Kidney epithelial cell (primary cell): ENCODE data around the gene PROM1. TPM values are rescaled to one million over a fixed set of nuclear protein-coding genes. Genes with fewer than 3 reads are reported as not detected.

Source experiments
- DNase-seq: peaks from one replicate; pipeline ENCODE4 v3.0.0-alpha.2; 2010; ENCODE audit warnings: low read depth
- H3K27me3 ChIP-seq: 2 replicates; pipeline ENCODE4 v1.6.0; 2011; ENCODE audit warnings: low read length; ENCODE audit not compliant: control insufficient read depth, insufficient read depth
- H3K36me3 ChIP-seq: 2 replicates; pipeline ENCODE4 v1.5.1; 2011; ENCODE audit warnings: low read length; ENCODE audit not compliant: control insufficient read depth, insufficient read depth
- H3K4me3 ChIP-seq: 2 replicates; pipeline ENCODE4 v1.5.1; 2011; ENCODE audit warnings: low read depth, mild to moderate bottlenecking, control low read depth, low read length
- total RNA-seq: library from RNA; depleted of rRNA; stranded (reverse); fragments of >200 nt; gene quantifications from 2 replicates; pipeline ENCODE4 v1.2.3, GENCODE V29; 2015
- TF ChIP-seq, protein P1 (sequence below): IDR thresholded peaks from 2 replicates; pipeline ENCODE4 v1.5.1; 2011; ENCODE audit warnings: mild to moderate bottlenecking, moderate library complexity, low read length, control low read depth, inconsistent platforms; ENCODE audit not compliant: insufficient read depth, poor library complexity, severe bottlenecking

The PROM1 gene
- total RNA-seq, 1 donor from 2014 or later = 69.0 TPM

DNA sequence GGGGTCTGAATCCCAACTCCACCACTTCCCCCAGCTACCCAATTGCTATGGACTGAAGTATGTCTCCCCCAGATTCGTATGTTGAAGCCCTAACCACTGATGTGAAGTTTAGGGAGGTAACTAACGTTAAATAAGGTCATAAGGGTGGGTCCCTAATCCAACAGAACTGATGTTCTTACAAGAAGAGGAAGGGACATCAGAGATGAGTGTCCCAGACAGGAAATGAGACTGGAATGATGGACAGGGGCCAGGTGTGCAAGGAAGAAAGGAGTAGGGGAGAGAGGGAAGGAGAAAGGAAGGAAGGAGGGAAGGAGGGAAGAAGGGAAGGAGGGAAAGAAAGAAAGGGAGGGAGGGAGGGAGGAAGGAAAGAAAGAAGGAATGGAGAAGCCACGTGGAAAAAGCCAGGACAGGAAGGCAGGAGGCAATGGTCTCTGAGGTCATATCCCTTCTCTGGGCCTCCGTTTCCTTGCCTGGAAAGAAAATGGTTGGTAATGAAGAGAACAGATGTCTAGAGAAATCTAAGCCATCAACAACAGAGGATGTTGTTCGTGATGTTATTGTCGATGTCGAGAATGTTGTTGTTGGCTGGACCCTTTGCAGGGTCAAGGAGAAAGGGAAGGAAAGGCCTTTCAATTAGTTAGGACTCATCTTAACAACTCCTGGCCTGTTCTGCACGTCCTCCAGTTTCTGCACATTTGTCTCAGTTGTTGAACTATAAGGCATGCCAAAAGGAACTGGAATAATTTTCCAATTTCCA lies 61.8 kb downstream of the PROM1 start:
- H3K4me3 ChIP-seq = no peak overlapping the region
- no peak for DNase-seq
- H3K36me3 ChIP-seq = peaks cover 1% of the 10 kb centered on the region

DNA sequence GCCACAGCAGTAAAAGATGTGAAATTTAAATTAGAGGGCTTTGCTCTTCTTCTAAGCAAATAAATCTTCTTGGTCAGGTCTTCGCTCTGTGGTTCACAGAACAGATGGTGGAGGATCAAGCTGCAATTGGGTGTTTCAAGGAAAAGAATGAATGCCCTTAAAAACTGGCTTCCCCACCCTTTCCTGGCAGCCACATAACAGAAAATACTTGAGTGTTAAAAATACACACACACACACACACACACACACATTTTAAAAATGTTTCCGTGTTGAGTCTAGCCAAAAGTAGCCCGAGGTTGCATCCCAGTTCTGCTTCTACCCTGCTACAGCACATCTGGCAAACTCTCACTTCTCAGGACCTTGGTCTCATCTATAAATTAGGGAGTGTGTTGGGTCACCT lies 64.2 kb downstream of the PROM1 start:
- Histone ChIP-seq H3K4me3 (no peak overlapping the region), H3K27me3 (no peaks in the 10 kb centered on the region), H3K36me3 (peaks cover 1% of the 10 kb centered on the region)
- TF ChIP-seq, protein P1, sequence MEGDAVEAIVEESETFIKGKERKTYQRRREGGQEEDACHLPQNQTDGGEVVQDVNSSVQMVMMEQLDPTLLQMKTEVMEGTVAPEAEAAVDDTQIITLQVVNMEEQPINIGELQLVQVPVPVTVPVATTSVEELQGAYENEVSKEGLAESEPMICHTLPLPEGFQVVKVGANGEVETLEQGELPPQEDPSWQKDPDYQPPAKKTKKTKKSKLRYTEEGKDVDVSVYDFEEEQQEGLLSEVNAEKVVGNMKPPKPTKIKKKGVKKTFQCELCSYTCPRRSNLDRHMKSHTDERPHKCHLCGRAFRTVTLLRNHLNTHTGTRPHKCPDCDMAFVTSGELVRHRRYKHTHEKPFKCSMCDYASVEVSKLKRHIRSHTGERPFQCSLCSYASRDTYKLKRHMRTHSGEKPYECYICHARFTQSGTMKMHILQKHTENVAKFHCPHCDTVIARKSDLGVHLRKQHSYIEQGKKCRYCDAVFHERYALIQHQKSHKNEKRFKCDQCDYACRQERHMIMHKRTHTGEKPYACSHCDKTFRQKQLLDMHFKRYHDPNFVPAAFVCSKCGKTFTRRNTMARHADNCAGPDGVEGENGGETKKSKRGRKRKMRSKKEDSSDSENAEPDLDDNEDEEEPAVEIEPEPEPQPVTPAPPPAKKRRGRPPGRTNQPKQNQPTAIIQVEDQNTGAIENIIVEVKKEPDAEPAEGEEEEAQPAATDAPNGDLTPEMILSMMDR = no peak
- no peak for DNase-seq

More for the DNA sequence above, 61.8 kb downstream of the PROM1 start:
- TF ChIP-seq, protein P1 = no peak
- no peaks in the 10 kb centered on the region for H3K27me3 ChIP-seq

DNA sequence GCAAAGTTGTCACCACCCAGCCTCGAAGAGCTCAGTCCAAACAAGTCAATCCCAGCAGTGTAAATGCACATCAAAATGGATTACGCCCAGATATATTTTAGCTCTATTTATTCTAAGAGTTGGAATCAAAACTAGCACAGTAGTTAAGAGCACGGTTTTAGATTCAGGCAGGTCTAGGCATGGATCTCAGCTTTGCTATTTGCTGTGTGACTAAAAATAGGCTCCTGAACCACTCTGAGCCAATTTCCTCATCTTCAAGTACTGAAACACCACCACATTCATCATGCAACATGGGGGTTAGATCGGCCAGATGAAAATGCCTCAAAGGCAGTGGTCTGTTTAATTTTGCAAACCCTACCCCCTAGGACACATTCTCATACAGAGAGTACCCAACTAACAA lies 65.0 kb downstream of the PROM1 start:
- Histone ChIP-seq H3K36me3 (peaks cover 1% of the 10 kb centered on the region), H3K4me3 (no peak overlapping the region), H3K27me3 (no peaks in the 10 kb centered on the region)
- DNase-seq = no peak
- TF ChIP-seq, protein P1 = no peak

DNA sequence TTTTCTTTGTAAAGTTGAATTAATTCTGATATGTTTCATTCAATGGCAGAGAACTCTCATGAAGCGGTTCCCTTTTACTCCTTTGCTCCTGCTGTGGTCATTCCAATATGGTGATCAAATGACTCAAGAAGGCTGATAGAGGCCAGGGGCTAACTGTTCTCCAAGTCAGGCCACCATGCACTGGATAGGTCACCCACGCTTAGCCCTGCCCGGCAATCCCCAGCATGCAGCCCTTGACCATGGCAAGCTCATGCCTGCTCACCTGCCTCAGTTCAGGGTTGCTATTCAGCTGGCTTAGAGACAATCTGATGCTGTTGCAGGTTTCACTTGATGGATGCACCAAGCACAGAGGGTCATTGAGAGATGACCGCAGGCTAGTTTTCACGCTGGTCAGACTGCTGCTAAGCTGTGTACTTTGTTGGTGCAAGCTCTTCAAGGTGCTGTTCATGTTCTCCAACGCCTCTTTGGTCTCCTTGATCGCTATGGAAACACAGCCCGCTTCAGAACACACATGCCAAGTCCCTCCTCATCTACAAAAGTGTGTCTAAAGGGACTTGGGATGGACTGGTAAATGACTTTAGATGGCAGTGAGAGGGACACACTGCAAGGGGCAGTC lies 65.7 kb downstream of the PROM1 start:
- TF ChIP-seq, protein P1 = no peak
- Histone ChIP-seq H3K4me3 (no peak overlapping the region), H3K36me3 (no peaks in the 10 kb centered on the region), H3K27me3 (no peaks in the 10 kb centered on the region)
- DNase-seq = no peak

DNA sequence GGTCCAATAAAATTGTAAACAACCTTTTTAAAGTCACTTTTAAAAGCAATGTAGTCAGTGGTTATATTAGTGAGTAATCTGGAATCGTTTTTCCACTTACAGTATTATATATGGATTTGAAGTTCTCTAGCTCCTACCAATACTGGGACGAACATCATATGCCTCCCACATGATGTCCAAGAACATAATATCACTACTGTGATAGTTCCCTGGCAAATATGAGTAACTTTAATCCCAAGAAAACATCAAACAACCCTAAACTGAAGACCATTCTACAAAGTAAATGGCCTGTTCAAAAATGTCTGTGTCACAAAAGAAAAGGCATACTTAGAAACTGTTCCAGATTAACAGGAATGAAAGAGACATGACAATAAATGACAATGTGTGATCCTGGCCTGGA lies 67.3 kb downstream of the PROM1 start:
- TF ChIP-seq, protein P1 = no peak
- no peak for DNase-seq
- Histone ChIP-seq H3K4me3 (no peak overlapping the region), H3K27me3 (no peaks in the 10 kb centered on the region), H3K36me3 (no peaks in the 10 kb centered on the region)

DNA sequence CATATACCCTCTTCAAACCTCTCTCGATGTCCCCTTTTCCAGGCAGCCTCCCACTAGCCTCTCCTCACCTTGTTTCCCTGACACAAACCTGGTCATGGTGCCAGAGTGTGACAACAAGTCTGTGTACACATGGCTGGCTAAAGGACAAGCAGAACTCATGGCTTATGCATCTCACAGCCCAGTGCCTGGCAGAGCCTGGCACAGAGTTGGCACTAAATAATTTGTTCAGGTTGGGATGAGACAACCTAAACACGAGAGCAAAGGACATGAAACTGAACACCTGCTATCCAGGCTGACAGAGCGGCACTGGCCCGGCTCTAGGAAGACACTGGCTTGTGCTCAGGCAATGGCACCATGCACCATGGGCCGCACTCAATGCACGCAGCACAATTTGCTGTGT lies 72.7 kb downstream of the PROM1 start:
- no peak overlapping the region for H3K4me3 ChIP-seq
- H3K27me3 ChIP-seq = no peaks in the 10 kb centered on the region
- H3K36me3 ChIP-seq = no peaks in the 10 kb centered on the region
- no peak for DNase-seq
- TF ChIP-seq, protein P1 = no peak
